GM12878 (cell line): ENCODE measurements around the gene SKA3.

Experiments used
- ATF3 ChIP-seq: IDR thresholded peaks from 2 replicates; pipeline ENCODE4 v1.6.1; 2011; ENCODE audit warnings: low read depth, mild to moderate bottlenecking, low read length, moderate library complexity, borderline replicate concordance; ENCODE audit errors: extremely low read depth
- CEBPZ ChIP-seq: fragments of 150-350 bp; IDR thresholded peaks from 2 replicates; pipeline ENCODE4 v1.6.1; 2016; ENCODE audit warnings: low read depth, low read length
- CTCF ChIP-seq, 3 experiments: IDR thresholded peaks in 2 of 3; conservative IDR thresholded peaks in 1 of 3; 2 replicates each; pipeline ENCODE4 v1.5.1; 2011; ENCODE audit warnings: low read depth in 3 of 3, low read length in 3 of 3, mild to moderate bottlenecking in 3 of 3, control low read depth in 2 of 3, moderate library complexity in 2 of 3, inconsistent platforms in 1 of 3, mixed read lengths in 1 of 3; ENCODE audit not compliant: control insufficient read depth in 2 of 3, insufficient read depth in 1 of 3; ENCODE audit errors: extremely low read depth in 1 of 3
- TCF7 ChIP-seq: IDR thresholded peaks from 2 replicates; pipeline ENCODE4 v1.6.1; 2014; ENCODE audit warnings: antibody characterized with exemption, borderline replicate concordance
- ZNF274 ChIP-seq: IDR thresholded peaks from one replicate; pipeline ENCODE4 v1.8.0; 2011; ENCODE audit not compliant: insufficient read length, insufficient read depth

- TF ChIP-seq CTCF (IDR thresholded peaks at IDR 0.05 in 2 of 3, conservative IDR thresholded peaks at IDR 0.05 in 1 of 3; ENCODE audit: control insufficient read depth in 2 of 3, extremely low read depth in 1 of 3, insufficient read depth in 1 of 3, low read depth in 3 of 3, low read length in 3 of 3), result no peak
- TF ChIP-seq ZNF274, result no peak
- TF ChIP-seq ATF3, result no peak
- TF ChIP-seq TCF7, result no peak
- TF ChIP-seq CEBPZ, result no peak
Measured at GRCh38 chr13:21120191-21120590, 56.2 kb downstream of the SKA3 start.
